SHP77 treated with DMSO at 0.1 percent for 48 hours (cell line): ENCODE results near the gene FGD1.

Source experiments
- DNase-seq: peaks from one replicate; lab custom pipeline; 2025; lab: John Stamatoyannopoulos, UW

FGD1 gene

DNA sequence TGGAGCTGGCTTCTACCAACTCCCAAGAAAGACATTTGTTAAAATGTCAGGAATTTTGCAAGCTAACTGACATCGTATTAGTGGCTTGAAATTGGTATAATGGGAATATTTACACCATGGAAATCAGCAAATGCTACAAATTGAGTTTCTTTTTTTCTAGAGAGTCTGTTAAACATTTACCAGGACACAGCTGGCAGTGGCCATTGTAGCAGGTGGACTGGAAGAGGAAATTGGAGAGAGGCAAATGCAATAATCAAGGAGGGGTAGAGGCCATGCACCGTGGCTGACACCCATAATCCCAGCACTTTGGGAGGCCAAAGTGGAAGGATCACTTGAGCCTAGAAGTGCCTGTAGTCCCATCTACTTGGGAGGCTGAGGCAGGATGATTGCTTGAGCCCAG lies 88.8 kb downstream of the FGD1 start:
- DNase-seq = no peak

DNA sequence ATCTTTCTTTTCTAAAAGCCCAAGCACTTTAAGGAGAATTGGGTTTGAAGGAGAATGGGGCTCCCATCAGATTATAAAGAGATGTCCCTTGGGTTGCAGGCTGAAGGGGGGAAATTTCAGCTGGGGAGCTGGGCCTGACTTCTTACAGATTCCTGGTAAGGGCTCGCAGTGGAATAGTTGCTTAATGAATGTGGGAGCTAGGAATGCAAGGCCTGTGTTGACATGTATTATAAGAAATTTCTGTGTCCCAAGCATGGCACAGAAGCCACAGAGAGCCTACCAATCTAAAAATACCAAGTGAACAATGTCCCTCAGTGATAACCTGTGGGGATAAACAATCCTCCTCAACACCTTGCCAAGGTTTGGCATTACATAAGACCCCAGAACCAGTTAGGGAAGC lies 98.9 kb downstream of the FGD1 start:
- no peak for DNase-seq
